Activated T-cell treated with anti-CD3 and anti-CD28 coated beads, Interleukin-2, amount 50 U/mL, for 72 hours (primary cell): ENCODE measurements around the gene CLCN7. TPM values are rescaled to one million over a fixed set of nuclear protein-coding genes. Genes with fewer than 3 reads are reported as not detected.
A peak's percentile ranks its signal among the peaks of the same experiment; 100 is the strongest.

Source experiments
- ATAC-seq, 2 donors: fragments of 150-1000 bp; cut with Tn5 transposase; replicated peaks in 1 of 2; 2 replicates each; pipeline ENCODE4 v1.10.0; 2021; ENCODE audit warnings: moderate library complexity in 2 of 2, mild to moderate bottlenecking in 1 of 2
- DNase-seq, 2 donors: peaks; one replicate each; pipeline ENCODE4 v3.0.0; 2021 to 2022; ENCODE audit warnings: mixed read lengths in 1 of 2
- H3K27ac Mint-ChIP-seq: one replicate; pipeline ENCODE4 v1.8.0; 2022; ENCODE audit warnings: mild to moderate bottlenecking, moderate library complexity, mixed read lengths
- H3K27me3 Mint-ChIP-seq: one replicate; pipeline ENCODE4 v1.8.0; 2022; ENCODE audit warnings: low read depth, mixed read lengths
- H3K36me3 Mint-ChIP-seq, 2 donors: one replicate each; pipeline ENCODE4 v1.8.0; 2022; ENCODE audit warnings: mixed read lengths in 2 of 2, mild to moderate bottlenecking in 1 of 2; ENCODE audit not compliant: insufficient read depth in 2 of 2
- H3K4me1 Mint-ChIP-seq: one replicate; pipeline ENCODE4 v1.8.0; 2022; ENCODE audit warnings: low read depth, mixed read lengths
- H3K4me3 Mint-ChIP-seq, 2 donors: one replicate each; pipeline ENCODE4 v1.8.0; 2022; ENCODE audit warnings: mild to moderate bottlenecking in 2 of 2, mixed read lengths in 2 of 2, moderate library complexity in 2 of 2
- H3K9me3 Mint-ChIP-seq, 2 donors: one replicate each; pipeline ENCODE4 v1.8.0; 2022; ENCODE audit warnings: mixed read lengths in 2 of 2
- total RNA-seq, 2 donors: library from RNA; stranded (reverse); gene quantifications; one replicate each; pipeline ENCODE4 v1.2.3, GENCODE V29; 2022

CLCN7 gene
- total RNA-seq, 2 donors from 2014 or later = 53.7 to 55.1 TPM

GRCh38 chr16:1509307-1510221 is 34.7 kb upstream of the CLCN7 start:
- peaks cover 7 to 16% of the 10 kb centered on the region in 2 donors for H3K36me3 Mint-ChIP-seq
- no peak for DNase-seq
- H3K9me3 Mint-ChIP-seq = no peaks in the 10 kb centered on the region
- no peak overlapping the region for H3K4me3 Mint-ChIP-seq
- no peak overlapping the region for H3K27ac Mint-ChIP-seq
- no peaks in the 10 kb centered on the region for H3K27me3 Mint-ChIP-seq
- no peak for ATAC-seq
- H3K4me1 Mint-ChIP-seq = no peaks in the 10 kb centered on the region

GRCh38 chr16:1508494-1509187 is 33.8 kb upstream of the CLCN7 start:
- no peak for ATAC-seq
- Mint-ChIP-seq H3K27ac (no peak overlapping the region), H3K9me3 (no peaks in the 10 kb centered on the region), H3K4me1 (no peaks in the 10 kb centered on the region), H3K4me3 (no peak overlapping the region), H3K27me3 (no peaks in the 10 kb centered on the region), H3K36me3 (peaks cover 5 to 15% of the 10 kb centered on the region in 2 donors)
- DNase-seq = no peak

- no peaks in the 10 kb centered on the region for H3K9me3 Mint-ChIP-seq
- H3K27ac Mint-ChIP-seq = no peak overlapping the region
- peaks cover 2 to 5% of the 10 kb centered on the region in 2 donors for H3K36me3 Mint-ChIP-seq
- H3K27me3 Mint-ChIP-seq = no peaks in the 10 kb centered on the region
- peak in 1 of 2 donors; percentile 4 for ATAC-seq
- no peak overlapping the region for H3K4me3 Mint-ChIP-seq
- no peaks in the 10 kb centered on the region for H3K4me1 Mint-ChIP-seq
- DNase-seq = no peak
Measured at GRCh38 chr16:1506494-1507213, 31.8 kb upstream of the CLCN7 start.

GRCh38 chr16:1505912-1506311 is 31.1 kb upstream of the CLCN7 start:
- Mint-ChIP-seq H3K4me3 (no peak overlapping the region), H3K9me3 (no peaks in the 10 kb centered on the region), H3K4me1 (no peaks in the 10 kb centered on the region), H3K36me3 (peaks cover 2% of the 10 kb centered on the region in 2 donors), H3K27me3 (no peaks in the 10 kb centered on the region), H3K27ac (no peak overlapping the region)
- DNase-seq (no peak), ATAC-seq (no peak)

- Mint-ChIP-seq H3K9me3 (no peaks in the 10 kb centered on the region), H3K4me1 (no peaks in the 10 kb centered on the region), H3K36me3 (peaks cover 2% of the 10 kb centered on the region in 2 donors), H3K27ac (no peak overlapping the region), H3K4me3 (no peak overlapping the region), H3K27me3 (no peaks in the 10 kb centered on the region)
- ATAC-seq (no peak), DNase-seq (no peak)
Measured at GRCh38 chr16:1505073-1505844, 30.4 kb upstream of the CLCN7 start.

GRCh38 chr16:1503110-1503955 is 28.5 kb upstream of the CLCN7 start:
- no peak for ATAC-seq
- H3K4me3 Mint-ChIP-seq = no peak overlapping the region
- no peaks in the 10 kb centered on the region for H3K27me3 Mint-ChIP-seq
- no peak for DNase-seq
- peaks cover 2% of the 10 kb centered on the region in 2 donors for H3K36me3 Mint-ChIP-seq
- H3K9me3 Mint-ChIP-seq = no peaks in the 10 kb centered on the region
- H3K27ac Mint-ChIP-seq = no peak overlapping the region
- H3K4me1 Mint-ChIP-seq = no peaks in the 10 kb centered on the region

- H3K4me3 Mint-ChIP-seq = no peak overlapping the region
- ATAC-seq (no peak), DNase-seq (no peak)
- no peaks in the 10 kb centered on the region for H3K9me3 Mint-ChIP-seq
- no peak overlapping the region for H3K27ac Mint-ChIP-seq
- H3K27me3 Mint-ChIP-seq = no peaks in the 10 kb centered on the region
- H3K36me3 Mint-ChIP-seq = peaks cover 2% of the 10 kb centered on the region in 2 donors
- no peaks in the 10 kb centered on the region for H3K4me1 Mint-ChIP-seq
Measured at GRCh38 chr16:1502092-1503004, 27.5 kb upstream of the CLCN7 start.

- Mint-ChIP-seq H3K27ac (no peak overlapping the region), H3K4me1 (no peaks in the 10 kb centered on the region)
- no peak for ATAC-seq
Measured at GRCh38 chr16:1501630-1502029, 26.8 kb upstream of the CLCN7 start.

GRCh38 chr16:1500465-1501150 is 25.8 kb upstream of the CLCN7 start:
- H3K27me3 Mint-ChIP-seq = no peaks in the 10 kb centered on the region

More at GRCh38 chr16:1501630-1502029, 26.8 kb upstream of the CLCN7 start:
- Mint-ChIP-seq H3K9me3 (no peaks in the 10 kb centered on the region), H3K36me3 (peaks cover 2% of the 10 kb centered on the region in 2 donors), H3K27me3 (no peaks in the 10 kb centered on the region), H3K4me3 (no peak overlapping the region)
- DNase-seq = no peak

GRCh38 chr16:1499756-1500464 is 25.1 kb upstream of the CLCN7 start:
- no peak for ATAC-seq
- DNase-seq = no peak
- Mint-ChIP-seq H3K27ac (no peak overlapping the region), H3K9me3 (no peaks in the 10 kb centered on the region), H3K27me3 (no peaks in the 10 kb centered on the region), H3K4me3 (no peak overlapping the region), H3K4me1 (peaks cover 4% of the 10 kb centered on the region), H3K36me3 (peaks cover 2% of the 10 kb centered on the region in 2 donors)

More at GRCh38 chr16:1500465-1501150, 25.8 kb upstream of the CLCN7 start:
- no peak overlapping the region for H3K4me3 Mint-ChIP-seq
- H3K4me1 Mint-ChIP-seq = no peaks in the 10 kb centered on the region
- DNase-seq (no peak), ATAC-seq (no peak)
- no peak overlapping the region for H3K27ac Mint-ChIP-seq
- peaks cover 2% of the 10 kb centered on the region in 2 donors for H3K36me3 Mint-ChIP-seq
- H3K9me3 Mint-ChIP-seq = no peaks in the 10 kb centered on the region
